Umbilical cord (tissue), 2 donors: ENCODE data around the gene SDHAF3. TPM values are rescaled to one million over a fixed set of nuclear protein-coding genes. Genes with fewer than 3 reads are reported as not detected.
A peak's percentile ranks its signal among the peaks of the same experiment; 100 is the strongest.
"Not testable (repeated sequence)": the region's sequence is repeated elsewhere in the genome, so short reads cannot be mapped to it uniquely, and the experiment has no call there.

Experiments used
- DNase-seq: peaks from one replicate; pipeline ENCODE4 v3.0.0-alpha.2; 2015; ENCODE audit warnings: low spot score
- total RNA-seq: library from RNA; depleted of rRNA; stranded (reverse); fragments of >200 nt; gene quantifications from one replicate; pipeline ENCODE4 v1.2.3, GENCODE V29; 2014; ENCODE audit warnings: low replicate concordance; ENCODE audit not compliant: insufficient read depth

Gene SDHAF3
- total RNA-seq, 1 donor from 2014 or later, result 25.0 TPM

DNA sequence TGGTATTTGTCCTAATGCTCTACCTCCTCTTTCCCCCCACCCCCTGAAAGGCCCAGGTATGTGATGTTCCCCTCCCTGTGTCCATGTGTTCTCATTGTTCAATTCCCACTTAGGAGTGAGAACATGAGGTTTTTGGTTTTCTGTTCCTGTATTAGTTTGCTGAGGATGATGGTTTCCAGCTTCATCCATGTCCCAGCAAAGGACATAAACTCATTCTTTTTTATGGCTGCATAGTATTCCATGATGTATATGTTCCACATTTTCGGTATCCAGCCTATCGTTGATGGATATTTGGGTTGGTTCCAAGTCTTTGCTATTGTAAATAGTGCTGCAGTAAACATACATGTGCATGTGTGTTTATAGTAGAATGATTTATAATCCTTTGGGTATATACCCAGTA lies 5.6 kb downstream of the SDHAF3 start:
- DNase-seq, result not testable (repeated sequence)

DNA sequence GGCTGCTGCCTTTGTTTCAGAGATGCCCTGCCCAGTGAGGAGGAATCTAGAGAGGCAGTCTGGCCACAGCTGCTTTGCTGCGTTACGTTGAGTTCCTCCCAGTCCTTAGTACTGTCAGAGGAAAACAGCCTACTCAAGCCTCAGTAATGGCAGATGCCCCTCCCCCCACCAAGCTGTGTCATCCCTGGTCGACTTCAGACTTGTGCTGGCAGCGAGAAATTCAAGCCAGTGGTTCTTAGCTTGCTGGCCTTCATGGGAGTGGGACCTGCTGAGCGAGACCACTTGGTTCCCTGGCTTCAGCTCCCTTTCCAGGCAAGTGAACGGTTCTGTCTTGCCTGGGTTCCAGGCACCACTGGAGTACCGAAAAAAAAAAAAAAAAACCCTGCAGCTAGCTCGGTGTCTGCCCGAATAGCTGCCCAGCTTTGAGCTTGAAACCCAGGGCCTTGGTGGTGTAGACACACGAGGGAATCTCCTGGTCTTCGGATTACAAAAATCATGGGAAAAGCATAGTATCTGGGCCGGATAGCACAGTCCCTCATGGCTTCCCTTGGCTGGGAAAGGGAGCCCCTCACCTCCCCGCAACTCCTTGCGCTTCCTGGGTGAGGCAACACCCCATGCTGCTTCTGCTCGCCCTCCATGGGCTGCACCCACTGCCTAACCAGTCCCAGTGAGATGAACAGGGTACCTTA lies 9.1 kb downstream of the SDHAF3 start:
- DNase-seq, result no peak

DNA sequence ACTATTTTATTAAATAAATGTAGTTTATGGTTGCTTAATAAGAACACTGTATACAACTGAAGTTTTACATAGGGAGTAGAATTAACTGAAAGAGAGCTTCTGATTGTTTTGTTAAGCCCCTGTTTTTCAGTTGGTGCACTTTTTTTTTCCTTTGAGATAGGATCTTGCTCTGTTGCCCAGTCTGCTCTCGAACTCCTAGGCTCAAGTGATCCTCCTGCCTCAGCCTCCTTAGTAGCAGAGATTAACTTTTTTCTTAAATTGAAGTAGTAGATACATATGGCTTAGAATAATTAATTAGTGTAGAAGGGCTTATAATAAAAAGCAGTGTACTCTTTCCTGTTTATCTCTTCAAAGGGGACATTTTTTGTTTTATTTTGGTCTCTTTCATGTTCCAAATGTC lies 11.2 kb downstream of the SDHAF3 start:
- DNase-seq, result no peak

DNA sequence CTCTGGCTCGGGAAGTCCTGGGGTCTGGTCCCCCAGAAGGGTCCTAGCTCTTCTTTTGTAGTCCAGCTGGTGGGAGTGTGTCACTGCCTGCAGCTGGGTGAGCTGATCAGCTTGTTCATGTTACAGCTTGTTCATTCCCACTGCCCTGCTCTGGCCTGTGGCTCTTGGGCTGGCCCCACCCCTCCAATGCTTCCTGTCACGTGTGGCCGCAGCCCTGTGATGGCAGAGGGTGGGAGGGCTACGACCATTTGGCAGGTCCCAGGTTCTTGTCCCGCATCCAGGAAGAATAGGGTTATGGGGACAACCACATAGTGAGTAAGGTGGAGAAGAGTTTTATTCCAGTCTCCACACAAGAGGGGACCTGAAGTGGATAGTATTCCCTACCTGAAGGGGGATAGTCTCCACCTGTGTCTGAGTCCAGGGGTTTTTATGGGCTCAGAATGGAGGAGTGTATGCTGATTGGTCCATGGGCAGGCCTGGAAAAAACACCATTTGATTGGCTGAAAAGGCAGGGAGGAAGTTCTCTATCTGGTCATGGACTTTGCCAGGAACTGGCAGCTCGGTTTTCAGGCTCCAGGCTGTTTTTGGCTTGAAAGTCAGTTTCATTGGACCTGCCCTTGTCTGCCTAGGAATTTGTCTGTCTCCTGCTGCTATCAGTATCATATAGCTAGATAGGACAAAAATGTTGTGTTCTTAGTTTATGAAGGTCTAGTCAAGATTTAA lies 13.1 kb downstream of the SDHAF3 start:
- no peak for DNase-seq

DNA sequence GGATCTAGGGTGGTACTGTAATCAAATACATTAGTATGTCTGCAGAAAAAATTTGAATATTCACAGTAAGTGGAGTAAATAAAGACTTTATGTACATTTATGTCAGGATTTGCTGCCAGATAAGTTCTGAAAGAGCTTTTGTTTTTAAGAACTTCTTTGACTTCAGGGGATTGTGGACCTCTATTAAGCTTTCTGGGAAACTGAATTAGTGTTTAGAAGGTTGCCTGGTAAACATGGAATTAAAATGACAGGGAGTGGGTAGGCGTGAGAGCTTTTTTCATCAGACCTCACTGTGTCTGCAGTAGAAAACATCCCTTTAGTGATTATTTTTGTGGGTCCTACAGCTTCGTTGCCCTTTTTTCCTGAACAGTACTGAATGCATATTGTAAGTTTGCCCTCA lies 15.7 kb downstream of the SDHAF3 start:
- no peak for DNase-seq

DNA sequence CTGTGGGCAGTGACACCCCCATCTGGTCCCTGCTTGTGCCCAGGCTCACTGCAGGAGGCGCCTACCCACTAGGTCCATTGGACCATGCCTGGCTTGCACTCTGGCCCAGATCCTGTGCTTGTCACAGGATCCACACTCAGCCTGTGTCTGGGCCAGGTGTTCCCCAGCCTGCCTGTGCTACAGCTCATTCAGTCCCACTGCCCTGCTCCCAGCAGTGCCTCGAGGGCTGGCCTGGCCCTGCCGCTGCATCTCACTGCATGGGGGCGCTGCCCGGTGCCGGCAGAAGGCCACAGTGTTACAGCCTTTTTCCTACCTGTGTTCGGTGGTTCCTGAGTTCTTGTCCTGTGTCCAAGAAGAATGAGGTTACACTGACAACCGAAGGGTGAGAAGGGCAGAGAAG lies 21.3 kb downstream of the SDHAF3 start:
- DNase-seq, result no peak

DNA sequence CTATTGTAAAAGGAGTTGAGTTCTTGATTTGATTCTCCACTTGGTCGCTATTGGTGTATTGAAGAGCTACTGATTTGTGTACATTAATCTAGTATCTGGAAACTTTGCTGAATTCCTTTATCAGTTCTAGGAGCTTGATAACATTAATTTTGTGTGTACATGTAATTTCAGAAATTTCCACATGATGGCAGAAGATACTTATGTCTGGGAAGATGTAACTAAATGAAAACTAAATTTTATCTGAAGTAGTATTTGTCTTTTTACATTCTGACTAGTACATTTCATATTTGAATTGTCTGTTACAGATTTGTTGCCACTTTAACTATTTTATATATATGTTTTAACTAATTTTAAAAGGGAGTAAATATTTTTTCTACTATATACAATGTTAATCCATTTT lies 27.6 kb downstream of the SDHAF3 start:
- peak; percentile 26 for DNase-seq

DNA sequence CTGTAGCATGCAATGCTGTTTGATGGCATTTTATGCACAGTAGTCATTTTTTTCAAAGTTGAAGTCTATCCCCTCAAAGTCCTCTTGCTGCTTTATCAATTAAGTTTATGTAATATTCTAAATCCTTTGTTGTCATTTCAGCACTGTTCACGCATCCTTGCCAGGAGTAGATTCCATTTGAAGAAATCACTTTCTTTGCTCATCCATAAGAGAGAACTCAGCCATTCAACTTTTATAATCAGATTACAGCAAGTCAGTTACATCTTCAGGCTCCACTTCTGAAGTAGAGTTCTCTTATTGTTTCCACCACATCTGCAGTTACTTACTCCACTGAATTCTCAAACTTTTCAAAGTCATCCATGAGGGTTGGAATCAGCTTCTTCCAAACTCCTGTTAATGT lies 32.3 kb downstream of the SDHAF3 start:
- DNase-seq, result no peak

DNA sequence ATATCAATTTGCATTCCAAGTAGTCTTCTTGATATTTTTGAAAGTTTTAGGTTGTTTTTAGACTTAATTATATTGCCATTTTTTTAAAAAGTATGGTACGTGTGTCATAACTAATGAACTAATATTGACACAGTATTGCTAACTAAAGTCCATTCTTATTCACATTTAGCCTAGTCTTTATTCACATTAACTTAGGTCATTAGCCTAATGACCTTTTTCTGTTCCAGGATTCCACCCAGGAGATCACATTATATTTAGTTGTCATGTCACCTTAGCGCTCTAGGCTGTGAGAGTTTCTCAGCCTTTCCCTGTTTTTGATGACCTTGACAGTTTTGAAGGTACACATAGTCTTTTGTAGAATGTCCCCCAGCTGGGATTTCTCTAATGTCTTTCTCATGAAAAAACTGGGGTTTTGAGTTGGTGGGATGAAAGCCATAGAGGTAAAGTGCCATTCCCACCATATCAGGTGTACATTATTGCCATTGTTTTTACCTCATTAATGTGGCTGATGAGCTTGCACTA lies 38.5 kb downstream of the SDHAF3 start:
- DNase-seq, result no peak

DNA sequence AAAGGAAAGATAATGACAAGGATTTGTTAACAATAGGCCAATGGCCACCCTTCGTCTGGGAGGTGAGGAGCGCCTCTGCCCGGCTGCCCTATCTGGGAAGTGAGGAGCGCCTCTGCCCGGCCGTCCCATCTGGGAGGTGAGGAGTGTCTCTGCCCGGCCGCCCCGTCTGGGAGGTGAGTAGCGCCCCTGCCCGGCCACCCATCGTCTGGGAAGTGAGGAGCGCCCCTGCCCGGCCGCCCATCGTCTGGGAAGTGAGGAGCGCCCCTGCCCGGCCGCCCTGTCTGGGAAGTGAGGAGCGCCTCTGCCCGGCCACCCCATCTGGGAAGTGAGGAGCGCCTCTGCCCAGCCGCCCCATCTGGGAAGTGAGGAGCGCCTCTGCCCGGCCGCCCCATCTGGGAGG lies 42.5 kb downstream of the SDHAF3 start:
- DNase-seq, result not testable (repeated sequence)

DNA sequence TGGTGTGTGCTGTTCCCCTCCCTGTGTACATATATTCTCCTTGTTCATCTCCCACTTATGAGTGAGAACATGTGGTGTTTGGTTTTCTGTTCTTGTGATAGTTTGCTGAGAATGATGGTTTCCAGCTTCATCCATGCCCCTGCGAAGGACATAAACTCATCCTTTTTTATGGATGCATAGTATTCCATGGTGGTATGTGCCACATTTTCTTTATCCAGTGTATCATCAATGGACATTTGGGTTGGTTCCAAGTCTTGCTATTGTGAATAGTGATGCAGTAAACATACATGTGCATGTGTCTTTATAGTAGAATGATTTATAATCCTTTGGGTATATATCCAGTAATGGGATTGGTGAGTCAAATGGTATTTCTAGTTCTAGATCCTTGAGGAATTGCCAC lies 44.1 kb downstream of the SDHAF3 start:
- not testable (repeated sequence) for DNase-seq

DNA sequence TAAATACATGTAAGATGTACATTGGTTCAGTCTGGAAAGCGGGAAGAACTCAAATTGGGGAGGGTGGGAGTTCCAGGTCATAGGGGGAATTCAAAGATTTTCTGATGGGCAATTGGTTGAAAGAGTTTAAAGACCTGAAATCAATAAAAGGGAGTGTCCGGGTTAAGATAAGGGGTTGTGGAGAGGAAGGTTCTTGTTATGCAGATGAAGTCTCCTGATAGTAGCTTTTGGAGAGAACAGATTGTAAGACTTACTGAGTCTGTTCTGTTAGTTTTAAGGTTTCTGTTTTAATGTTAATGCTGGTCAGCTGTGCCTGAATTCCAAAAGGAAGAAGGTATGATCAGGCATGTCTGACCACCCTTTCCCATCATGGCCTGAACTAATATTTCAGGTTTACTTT lies 48.8 kb downstream of the SDHAF3 start:
- no peak for DNase-seq

DNA sequence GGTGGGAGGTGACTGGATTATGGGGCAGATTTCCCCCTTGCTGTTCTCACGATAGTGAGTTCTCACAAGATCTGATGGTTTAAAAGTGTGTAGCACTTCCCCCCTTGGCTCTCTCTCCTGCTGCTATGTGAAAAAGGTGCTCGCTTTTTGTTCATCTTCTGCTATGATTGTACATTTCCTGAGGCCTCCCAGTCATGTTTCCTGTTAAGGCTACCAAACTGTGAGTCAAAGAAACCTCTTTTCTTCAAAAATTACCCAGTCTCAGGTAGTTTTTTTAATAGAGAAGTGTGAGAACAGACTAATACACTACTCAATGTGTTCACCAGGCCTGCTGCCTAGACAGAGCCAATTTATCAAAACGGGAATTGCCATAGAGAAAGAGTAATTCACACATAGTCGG lies 49.7 kb downstream of the SDHAF3 start:
- DNase-seq, result no peak

DNA sequence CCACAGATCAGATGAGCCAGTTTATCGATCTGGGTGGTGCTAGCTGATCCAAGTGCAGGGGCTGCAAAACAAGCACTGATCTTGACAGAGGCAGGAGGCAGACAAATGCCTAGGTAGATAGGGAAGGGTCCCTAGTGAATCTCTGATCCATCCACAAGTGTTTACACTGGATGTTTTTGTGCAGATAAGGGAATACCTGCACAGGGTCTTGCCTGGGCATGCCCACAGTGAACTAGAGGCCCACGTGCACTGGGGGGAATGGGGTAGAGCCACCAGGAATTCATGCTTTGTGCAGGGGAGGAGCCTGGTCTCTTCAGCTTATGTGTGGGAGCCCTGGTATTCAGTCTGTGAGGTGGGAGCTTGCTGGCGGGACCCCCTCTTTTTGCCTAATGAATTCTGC lies 50.3 kb downstream of the SDHAF3 start:
- DNase-seq, result no peak

DNA sequence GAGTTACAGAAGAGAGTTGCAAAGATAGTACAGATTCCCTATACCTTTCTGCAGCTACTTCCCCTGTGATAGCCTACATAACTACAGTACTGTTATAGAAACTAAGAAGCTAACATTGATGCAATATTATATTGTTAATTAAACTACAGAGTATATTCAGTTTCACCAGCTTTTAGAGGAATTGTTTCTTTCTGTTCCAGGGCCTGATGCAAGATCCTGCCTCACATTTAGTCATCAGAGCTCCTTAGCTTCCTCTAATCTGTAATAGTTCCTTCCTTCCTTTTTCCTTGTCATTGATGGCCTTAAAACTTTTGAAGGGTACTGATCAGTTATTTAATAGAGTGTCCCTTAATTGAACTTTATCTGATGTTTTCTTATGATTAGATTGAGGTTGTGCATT lies 56.8 kb downstream of the SDHAF3 start:
- DNase-seq, result no peak

DNA sequence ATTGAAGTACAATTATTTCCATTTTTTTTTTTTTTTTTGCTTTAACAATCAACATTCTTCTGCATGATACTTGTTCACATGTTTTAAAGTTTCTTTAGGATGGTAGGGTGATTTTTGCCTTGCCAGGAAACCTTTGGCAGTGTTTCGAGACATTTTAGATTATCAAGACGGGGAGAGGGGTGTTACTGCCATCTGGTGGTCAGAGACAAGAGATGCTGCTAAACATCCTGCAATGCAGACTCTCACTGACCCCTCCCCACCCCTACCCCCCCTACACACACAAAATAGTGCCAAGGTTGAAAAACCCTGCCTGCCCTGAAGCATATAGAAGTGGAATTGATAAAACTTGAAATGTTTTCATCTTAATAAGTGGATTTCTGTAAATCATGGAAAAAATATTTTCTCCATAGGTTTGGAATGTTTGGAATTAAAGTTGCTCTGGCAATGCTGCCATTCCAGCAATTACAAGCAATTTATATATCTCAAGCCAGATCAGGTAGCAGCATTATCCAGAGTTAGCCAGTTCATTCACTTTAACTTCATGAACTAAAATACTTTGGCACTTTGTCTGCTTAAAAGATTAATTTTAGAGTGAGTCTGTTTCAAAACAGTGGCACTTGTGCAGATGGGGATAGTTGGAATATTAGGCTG lies 62.1 kb downstream of the SDHAF3 start:
- DNase-seq, result peak; percentile 70

DNA sequence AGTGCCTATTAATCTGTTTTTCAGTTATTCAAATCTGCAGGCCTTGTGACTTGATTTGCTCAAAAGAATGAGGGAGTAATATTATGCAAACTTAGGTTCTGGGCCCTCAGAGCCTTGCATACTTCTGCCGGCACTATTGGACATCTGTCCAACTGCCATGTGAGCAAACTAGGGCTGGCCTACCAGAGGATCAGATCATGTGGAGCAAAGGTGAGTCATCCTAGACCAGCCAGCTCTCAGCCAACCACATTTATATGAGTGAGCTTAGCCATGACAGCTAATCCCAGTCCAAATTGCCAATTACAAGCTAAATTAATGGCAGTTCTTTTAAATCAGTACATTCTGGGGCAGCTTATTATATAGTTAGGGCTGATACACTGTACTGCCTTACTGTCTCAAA lies 69.6 kb downstream of the SDHAF3 start:
- DNase-seq, result no peak

DNA sequence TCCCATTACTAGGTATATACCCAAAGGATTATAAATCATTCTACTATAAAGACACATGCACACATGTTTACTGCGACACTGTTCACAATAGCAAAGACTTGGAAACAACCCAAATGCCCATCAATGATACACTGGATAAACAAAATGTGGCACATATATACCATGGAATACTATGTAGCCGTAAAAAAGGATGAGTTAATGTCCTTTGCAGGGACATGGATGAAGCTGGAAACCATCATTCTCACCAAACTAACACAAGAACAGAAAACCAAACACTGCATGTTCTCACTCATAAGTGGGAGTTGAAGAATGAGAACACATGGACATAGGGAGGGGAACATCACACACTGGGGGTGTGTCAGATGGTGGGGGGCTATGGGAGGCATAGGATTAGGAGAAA lies 78.7 kb downstream of the SDHAF3 start:
- not testable (repeated sequence) for DNase-seq

DNA sequence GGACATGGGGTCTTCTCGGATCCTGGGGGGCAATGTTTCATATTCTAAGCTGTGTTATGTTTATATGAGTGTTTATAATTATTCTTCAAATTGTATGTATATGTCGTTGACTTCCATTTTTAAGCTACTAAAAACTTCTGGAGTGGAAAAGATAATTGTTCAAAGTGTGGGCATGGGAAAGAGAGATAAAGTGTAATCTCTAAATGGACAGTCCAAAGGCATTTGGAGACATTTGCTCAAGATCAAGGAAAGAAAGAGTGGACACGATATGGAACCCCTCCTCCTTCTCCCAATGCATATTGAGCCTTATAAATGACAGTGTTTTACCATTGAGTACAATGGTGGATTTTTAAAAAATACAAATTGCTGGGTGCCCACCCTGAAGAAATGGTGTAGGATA lies 81.1 kb downstream of the SDHAF3 start:
- DNase-seq, result no peak

DNA sequence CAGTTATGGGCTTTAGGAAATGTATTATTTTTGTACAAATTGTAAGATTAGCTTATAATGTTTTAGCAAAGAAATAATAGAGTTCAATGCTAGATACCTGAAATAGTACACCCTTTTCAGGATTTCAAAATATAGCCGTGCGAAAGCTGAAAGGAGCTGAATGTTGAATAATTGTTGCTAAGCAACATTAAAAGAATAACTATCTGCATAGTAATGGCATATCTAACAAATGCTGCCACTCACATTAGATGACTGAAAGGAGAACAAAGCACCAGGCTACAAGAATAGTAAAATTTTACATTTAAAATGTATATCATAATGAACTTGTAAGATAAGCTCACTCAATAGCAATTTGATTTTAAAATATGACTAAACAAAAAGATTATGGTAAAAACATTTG lies 82.5 kb downstream of the SDHAF3 start:
- DNase-seq, result no peak

DNA sequence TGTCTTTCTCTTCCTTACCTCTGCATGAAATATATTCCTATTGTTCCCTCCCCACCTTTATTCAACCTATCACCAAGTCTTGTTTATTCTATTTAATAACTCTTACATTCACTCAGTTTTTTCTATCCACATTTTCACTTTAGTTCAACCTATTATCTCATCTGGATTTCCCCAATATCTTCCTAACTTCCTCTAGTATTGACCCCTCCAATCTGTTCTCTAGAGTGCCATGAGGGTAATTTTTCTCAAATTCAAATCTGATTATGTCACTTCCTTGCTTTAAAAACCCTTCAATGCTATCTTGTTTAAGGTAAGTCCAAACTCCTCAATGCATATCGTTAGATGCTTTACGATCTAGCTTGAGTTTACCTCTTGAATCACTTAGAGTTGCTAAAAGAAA lies 86.5 kb downstream of the SDHAF3 start:
- no peak for DNase-seq

DNA sequence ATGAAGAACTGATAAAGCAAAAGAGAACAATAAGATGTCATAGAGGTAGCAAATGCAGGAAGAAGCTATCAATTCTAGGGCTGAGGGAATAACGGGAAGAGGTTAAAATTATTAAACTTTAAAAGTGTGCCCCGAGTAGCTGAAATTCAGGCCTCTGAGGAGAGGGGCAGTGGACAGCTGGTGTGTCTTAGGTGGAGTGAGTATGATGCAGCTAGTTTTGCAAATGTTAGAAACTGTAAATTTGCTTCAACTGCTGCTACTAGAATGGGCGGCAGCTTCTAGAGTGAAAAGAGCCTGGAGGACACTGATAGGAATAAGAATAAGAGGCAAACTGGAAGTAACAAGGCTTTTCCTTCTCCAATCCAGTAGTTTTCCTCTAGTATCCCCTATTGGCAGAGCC lies 87.3 kb downstream of the SDHAF3 start:
- DNase-seq, result no peak

DNA sequence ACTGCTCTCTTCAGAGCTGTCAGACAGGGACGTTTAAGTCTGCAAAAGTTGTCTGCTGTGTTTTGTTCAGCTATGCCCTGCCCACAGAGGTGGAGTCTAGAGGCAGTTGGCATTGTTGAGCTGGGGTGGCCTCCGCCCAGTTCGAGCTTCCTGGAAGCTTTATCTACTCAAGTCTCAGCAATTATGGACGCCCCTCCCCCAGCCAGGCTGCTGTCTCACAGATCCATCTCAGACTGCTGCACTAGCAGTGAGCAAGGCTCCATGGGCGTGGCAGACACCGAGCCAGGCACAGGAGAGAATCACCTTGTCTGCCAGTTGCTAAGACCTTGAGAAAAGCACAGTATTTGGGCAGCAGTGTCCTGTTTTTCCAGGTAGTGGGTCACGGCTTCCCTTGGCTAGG lies 98.1 kb downstream of the SDHAF3 start:
- DNase-seq, result no peak
